SH-SY5Y (cell line): ENCODE data around the gene FHAD1.

ENCODE experiments used
- GATA2 ChIP-seq: IDR thresholded peaks from 2 replicates; pipeline ENCODE4 v1.6.1; 2011; ENCODE audit warnings: mild to moderate bottlenecking, low read depth, low read length
- GATA3 ChIP-seq: IDR thresholded peaks from 2 replicates; pipeline ENCODE4 v1.6.1; 2011; ENCODE audit warnings: low read depth, mild to moderate bottlenecking, low read length, moderate library complexity

The FHAD1 gene

GRCh38 chr1:15409388-15410222 is 162.6 kb downstream of the FHAD1 start, which contains the start of gene EFHD2:
Gene EFHD2, plus strand, starts transcription at chr1:15409888. Its CDS starts 84 bp downstream, at chr1:15409972.
- TF ChIP-seq GATA3 (no peak), GATA2 (no peak)

GRCh38 chr1:15410223-15410883 is 163.3 kb downstream of the FHAD1 start:
- no peak for TF ChIP-seq GATA2
- no peak for TF ChIP-seq GATA3

GRCh38 chr1:15410884-15411245 is 163.8 kb downstream of the FHAD1 start:
- TF ChIP-seq GATA2: no peak
- TF ChIP-seq GATA3: no peak

- TF ChIP-seq GATA3: no peak
- TF ChIP-seq GATA2: no peak
Measured at GRCh38 chr1:15411593-15412137, 164.6 kb downstream of the FHAD1 start.

GRCh38 chr1:15412175-15412800 is 165.3 kb downstream of the FHAD1 start:
- peak; percentile 77 for TF ChIP-seq GATA2
- TF ChIP-seq GATA3: no peak

GRCh38 chr1:15412843-15413242 is 165.8 kb downstream of the FHAD1 start:
- no peak for TF ChIP-seq GATA3
- no peak for TF ChIP-seq GATA2

- TF ChIP-seq GATA2: no peak
- TF ChIP-seq GATA3: no peak
Measured at GRCh38 chr1:15413563-15414444, 166.8 kb downstream of the FHAD1 start.

GRCh38 chr1:15414445-15414983 is 167.5 kb downstream of the FHAD1 start:
- TF ChIP-seq GATA2: no peak
- no peak for TF ChIP-seq GATA3

- TF ChIP-seq GATA3: no peak
- TF ChIP-seq GATA2: peak; percentile 18; the same call in 1 of the 2 replicates
Measured at GRCh38 chr1:15417059-15417934, 170.3 kb downstream of the FHAD1 start.

GRCh38 chr1:15418806-15419515 is 171.9 kb downstream of the FHAD1 start:
- no peak for TF ChIP-seq GATA3
- no peak for TF ChIP-seq GATA2

GRCh38 chr1:15420853-15421465 is 173.9 kb downstream of the FHAD1 start:
- TF ChIP-seq GATA2: no peak
- no peak for TF ChIP-seq GATA3
